ENCODE measurements around the gene TTC3.

Gene TTC3

DNA sequence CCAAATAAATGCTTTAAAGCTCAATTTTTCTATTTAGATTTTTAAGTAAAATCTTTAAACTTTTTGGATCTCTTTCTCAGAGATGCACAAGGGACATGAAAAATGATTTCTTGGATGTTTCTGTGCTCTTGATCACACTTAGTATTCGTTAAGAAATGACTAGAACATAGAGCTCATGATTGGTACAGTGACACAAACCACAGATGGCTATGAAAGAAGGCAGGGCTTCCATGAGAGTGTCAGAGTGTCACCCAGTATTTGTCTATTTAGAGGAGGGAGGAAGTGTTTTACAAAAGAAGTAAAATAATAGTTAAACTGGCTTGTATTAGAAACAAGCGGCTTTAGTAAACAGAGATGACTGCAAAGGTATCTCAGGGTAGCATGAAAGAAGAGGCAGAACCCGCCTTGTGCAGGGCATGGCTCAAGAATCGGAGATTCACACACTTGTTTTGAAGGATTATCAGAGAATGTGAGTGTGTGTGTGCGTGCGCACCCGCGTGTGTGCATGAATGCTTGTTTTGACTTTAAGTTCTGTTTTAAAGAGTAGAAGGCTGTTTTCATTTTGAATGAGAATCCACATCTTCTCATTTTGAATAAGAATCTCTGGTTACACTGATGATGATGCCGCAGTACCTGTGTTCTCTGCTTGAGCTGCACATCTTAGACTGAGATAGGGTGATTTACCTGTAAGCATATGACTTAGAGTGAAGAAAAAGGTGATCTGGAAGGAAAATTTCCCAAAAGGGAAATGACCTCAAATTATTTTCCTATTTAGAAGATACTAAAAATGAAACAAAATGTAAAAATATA lies 111.9 kb downstream of the TTC3 start:
- TF ChIP-seq, protein P1, sequence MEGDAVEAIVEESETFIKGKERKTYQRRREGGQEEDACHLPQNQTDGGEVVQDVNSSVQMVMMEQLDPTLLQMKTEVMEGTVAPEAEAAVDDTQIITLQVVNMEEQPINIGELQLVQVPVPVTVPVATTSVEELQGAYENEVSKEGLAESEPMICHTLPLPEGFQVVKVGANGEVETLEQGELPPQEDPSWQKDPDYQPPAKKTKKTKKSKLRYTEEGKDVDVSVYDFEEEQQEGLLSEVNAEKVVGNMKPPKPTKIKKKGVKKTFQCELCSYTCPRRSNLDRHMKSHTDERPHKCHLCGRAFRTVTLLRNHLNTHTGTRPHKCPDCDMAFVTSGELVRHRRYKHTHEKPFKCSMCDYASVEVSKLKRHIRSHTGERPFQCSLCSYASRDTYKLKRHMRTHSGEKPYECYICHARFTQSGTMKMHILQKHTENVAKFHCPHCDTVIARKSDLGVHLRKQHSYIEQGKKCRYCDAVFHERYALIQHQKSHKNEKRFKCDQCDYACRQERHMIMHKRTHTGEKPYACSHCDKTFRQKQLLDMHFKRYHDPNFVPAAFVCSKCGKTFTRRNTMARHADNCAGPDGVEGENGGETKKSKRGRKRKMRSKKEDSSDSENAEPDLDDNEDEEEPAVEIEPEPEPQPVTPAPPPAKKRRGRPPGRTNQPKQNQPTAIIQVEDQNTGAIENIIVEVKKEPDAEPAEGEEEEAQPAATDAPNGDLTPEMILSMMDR (IDR thresholded peaks at IDR 0.05; ENCODE audit: low read depth, low read length), result no peak
- no peak for DNase-seq (ENCODE audit: extremely low read depth, low read depth)

DNA sequence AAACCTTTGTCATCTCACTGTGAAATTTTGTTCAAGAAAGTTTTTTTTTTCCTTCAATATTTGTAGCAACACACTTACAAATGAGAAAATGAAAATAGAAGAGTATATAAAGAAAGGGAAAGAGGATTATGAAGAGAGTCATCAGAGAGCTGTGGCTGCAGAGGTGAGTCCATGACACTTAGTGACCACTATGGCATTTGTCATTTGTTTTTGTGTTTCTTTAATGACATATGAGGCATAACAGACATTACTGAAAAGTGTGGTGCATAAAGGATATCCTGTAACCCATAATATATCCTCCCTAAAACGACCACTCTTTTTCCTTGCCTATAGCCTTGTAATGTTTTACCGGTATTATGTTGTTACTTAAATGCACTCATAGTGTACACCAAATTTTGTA lies 113.9 kb downstream of the TTC3 start:
- TF ChIP-seq, protein P1 (IDR thresholded peaks at IDR 0.05; ENCODE audit: low read depth, low read length), result no peak
- no peak for DNase-seq (ENCODE audit: extremely low read depth, low read depth)

DNA sequence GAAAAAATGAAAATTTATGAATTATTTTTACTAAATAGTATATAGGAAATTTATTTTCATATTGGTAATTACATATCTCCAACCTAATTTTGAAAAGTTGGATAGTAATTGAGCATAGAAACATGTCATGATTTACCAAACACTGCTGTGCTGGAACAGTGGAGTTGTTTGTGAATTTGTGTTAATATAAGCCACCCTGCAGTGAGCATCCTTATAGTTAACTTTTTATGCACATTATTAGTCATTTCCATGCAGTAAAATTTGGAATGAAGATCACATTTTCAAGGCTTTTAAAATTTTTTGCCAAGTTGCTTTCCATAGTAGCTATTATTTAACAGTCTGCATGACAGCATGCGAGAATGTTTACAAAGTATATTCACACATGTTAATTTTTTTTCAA lies 115.8 kb downstream of the TTC3 start:
- DNase-seq (ENCODE audit: extremely low read depth, low read depth), result no peak
- TF ChIP-seq, protein P1 (IDR thresholded peaks at IDR 0.05; ENCODE audit: low read depth, low read length), result no peak

DNA sequence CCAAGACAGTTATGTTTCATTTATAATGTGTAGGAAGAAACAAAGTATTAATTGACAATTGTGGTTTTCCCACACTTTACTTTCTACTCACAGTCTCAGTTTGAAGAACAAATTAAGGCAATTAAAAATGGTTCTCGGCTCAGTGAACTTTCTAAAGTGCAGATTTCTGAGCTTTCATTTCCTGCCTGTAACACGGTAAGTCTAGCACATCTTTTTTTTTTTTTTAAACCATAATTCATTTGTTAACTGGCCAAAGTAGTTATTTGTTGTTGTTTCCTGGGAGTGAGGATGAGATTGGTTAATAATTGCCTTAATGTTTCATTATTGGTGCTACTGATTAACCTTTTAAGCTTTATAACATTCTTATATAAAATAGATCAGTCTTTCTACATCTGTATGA lies 119.0 kb downstream of the TTC3 start:
- TF ChIP-seq, protein P1 (IDR thresholded peaks at IDR 0.05; ENCODE audit: low read depth, low read length), result no peak
- DNase-seq (ENCODE audit: extremely low read depth, low read depth), result no peak

DNA sequence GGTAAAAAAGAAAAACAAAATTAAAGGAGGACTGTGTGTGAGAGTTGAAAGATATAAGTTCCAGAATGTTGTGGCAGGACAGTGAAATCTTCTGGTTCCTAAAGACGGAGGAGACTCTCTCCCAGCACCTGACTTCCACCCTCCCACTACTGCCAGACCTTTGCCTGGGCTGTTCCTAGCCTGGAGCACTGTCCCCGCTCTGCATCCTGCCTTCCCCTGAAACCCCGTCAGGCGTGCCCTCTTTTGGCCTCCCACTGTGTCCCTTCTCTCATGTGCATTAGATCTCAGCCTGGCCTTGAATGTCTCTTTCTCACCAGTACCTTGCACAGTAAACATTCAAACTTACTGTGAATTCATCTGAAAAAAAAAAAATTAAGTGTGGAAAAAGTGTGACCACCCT lies 120.0 kb downstream of the TTC3 start:
- TF ChIP-seq, protein P1 (IDR thresholded peaks at IDR 0.05; ENCODE audit: low read depth, low read length), result no peak
- no peak for DNase-seq (ENCODE audit: extremely low read depth, low read depth)

DNA sequence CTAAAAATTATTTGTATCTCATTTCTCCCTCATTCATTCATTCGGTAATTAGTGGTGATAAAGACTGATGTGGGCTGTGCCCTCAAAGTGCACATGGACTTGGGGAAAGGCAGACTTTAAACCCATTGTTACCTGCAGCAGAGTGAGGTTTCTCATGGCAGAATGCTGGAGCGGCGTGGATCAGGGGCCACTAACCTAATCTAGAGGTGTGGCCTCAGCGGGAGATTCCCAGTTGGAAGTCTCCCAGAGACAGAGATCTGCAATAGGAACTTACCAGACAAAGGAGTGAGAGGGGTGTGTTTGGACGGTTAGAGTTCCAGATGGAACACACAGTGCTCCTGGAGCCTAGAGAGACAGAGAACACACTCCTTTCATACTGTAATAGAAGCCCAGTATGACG lies 120.6 kb downstream of the TTC3 start:
- TF ChIP-seq, protein P1 (IDR thresholded peaks at IDR 0.05; ENCODE audit: low read depth, low read length), result no peak
- no peak for DNase-seq (ENCODE audit: extremely low read depth, low read depth)

DNA sequence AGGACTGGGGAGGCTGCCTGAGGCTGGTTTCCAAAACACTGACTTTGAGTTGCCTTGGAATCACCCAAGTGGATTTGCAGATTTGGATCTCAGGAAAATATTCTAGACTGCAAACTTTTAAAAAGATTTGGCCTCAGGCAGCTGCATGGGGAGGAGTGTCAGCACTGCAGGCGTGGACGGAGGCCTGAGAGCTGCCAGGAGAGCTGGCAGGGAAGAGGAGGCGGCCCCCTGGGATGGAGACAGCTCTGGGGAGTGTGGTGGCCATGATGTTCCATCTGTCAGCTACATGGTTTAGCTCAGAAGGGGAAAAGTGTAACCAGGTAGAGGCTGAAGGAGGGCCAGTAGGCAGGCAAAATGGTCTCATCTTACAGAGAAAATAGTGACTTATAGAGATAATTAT lies 122.0 kb downstream of the TTC3 start:
- TF ChIP-seq, protein P1 (IDR thresholded peaks at IDR 0.05; ENCODE audit: low read depth, low read length), result no peak
- DNase-seq (ENCODE audit: extremely low read depth, low read depth), result no peak

Measured in AG09319 (cell line).